NOMO-1 treated with dmso at 0.1 percent for 144 hours (cell line): ENCODE data around the gene ABCF2.

Experiments
- DNase-seq: peaks from one replicate; lab custom pipeline; 2025; ENCODE audit not compliant: unreplicated experiment; lab: John Stamatoyannopoulos, UW

The ABCF2 gene

GRCh38 chr7:151195616-151196450 lies 31.2 kb downstream of the ABCF2 start:
- no peak for DNase-seq

GRCh38 chr7:151194188-151194587 lies 32.8 kb downstream of the ABCF2 start:
- DNase-seq = no peak

- DNase-seq = no peak
Observed at GRCh38 chr7:151193203-151193978, 33.6 kb downstream of the ABCF2 start.

GRCh38 chr7:151192002-151192539 lies 34.9 kb downstream of the ABCF2 start:
- DNase-seq = no peak

- no peak for DNase-seq
Observed at GRCh38 chr7:151191544-151191943, 35.5 kb downstream of the ABCF2 start.

GRCh38 chr7:151189038-151189437 lies 38.0 kb downstream of the ABCF2 start:
- DNase-seq = no peak

GRCh38 chr7:151188252-151188542 lies 38.8 kb downstream of the ABCF2 start:
- DNase-seq = no peak

GRCh38 chr7:151187409-151188251 lies 39.4 kb downstream of the ABCF2 start:
- DNase-seq = no peak

GRCh38 chr7:151186640-151187408 lies 40.2 kb downstream of the ABCF2 start, which contains the start of gene ASB10:
ASB10 (minus strand) TSS chr7:151187250; CDS start chr7:151187130, 120 bp downstream.
- no peak for DNase-seq

GRCh38 chr7:151185762-151186639 lies 41.0 kb downstream of the ABCF2 start:
- no peak for DNase-seq

- DNase-seq = no peak
Observed at GRCh38 chr7:151181011-151181431, 46.0 kb downstream of the ABCF2 start.

GRCh38 chr7:151179946-151180345 lies 47.1 kb downstream of the ABCF2 start:
- no peak for DNase-seq

GRCh38 chr7:151179287-151179860 lies 47.6 kb downstream of the ABCF2 start:
- DNase-seq = no peak

- no peak for DNase-seq
Observed at GRCh38 chr7:151178831-151179230, 48.2 kb downstream of the ABCF2 start.

- no peak for DNase-seq
Observed at GRCh38 chr7:151178236-151178635, 48.8 kb downstream of the ABCF2 start.

GRCh38 chr7:151177310-151177709 lies 49.7 kb downstream of the ABCF2 start:
- DNase-seq = no peak

- DNase-seq = no peak
Observed at GRCh38 chr7:151176401-151176800, 50.6 kb downstream of the ABCF2 start.

- no peak for DNase-seq
Observed at GRCh38 chr7:151175793-151176311, 51.2 kb downstream of the ABCF2 start.
